IMR-90 (cell line): Measurements from ENCODE around the gene NARF. TPM values are rescaled to one million over a fixed set of nuclear protein-coding genes. Genes with fewer than 3 reads are reported as not detected.

ENCODE experiments used
- ATAC-seq: fragments of 200-7000 bp; cut with Tn5 transposase; 2 replicates; pipeline ENCODE4 v1.9.1; 2020; ENCODE audit warnings: low read depth, mild to moderate bottlenecking, moderate library complexity
- BruUV-seq: library from RNA; stranded (reverse); fragments of 400-500 nt; replicated peaks from 2 replicates; lab custom pipeline; 2021; lab: Mats Ljungman, UMichigan
- CTCF ChIA-PET: fragments of 300-600 bp; formaldehyde crosslinking; extraction: SDS; loops from one replicate; lab custom pipeline; 2021; ENCODE audit warnings: antibody characterized with exemption; lab: Yijun Ruan, JAX
- POLR2A ChIA-PET: fragments of 300-600 bp; sonication (Branson Sonifier 250); formaldehyde crosslinking; loops from one replicate; lab custom pipeline; 2022; ENCODE audit warnings: antibody characterized with exemption; ENCODE audit not compliant: unreplicated experiment; lab: Charles Lee
- DNase-seq: peaks from one replicate; pipeline ENCODE4 v3.0.0; 2013
- H2AFZ ChIP-seq: replicated peaks from 2 replicates; pipeline ENCODE3; 2013; ENCODE audit warnings: low read length, mild to moderate bottlenecking; ENCODE audit not compliant: poor library complexity
- H2AK5ac ChIP-seq: 2 replicates; pipeline ENCODE4 v1.6.1; 2013; ENCODE audit warnings: low read depth, low read length, inconsistent platforms
- H2AK9ac ChIP-seq: replicated peaks from 2 replicates; pipeline ENCODE3; 2013; ENCODE audit warnings: mild to moderate bottlenecking, low read depth, low read length, moderate library complexity; ENCODE audit not compliant: poor library complexity
- H2BK120ac ChIP-seq: 2 replicates; pipeline ENCODE4 v1.6.1; 2013; ENCODE audit warnings: low read depth, low read length, inconsistent platforms
- H2BK15ac ChIP-seq: 3 replicates; pipeline ENCODE4 v1.6.1; 2013; ENCODE audit warnings: low read depth, low read length, inconsistent platforms
- H2BK20ac ChIP-seq: 2 replicates; pipeline ENCODE4 v1.6.1; 2013; ENCODE audit warnings: low read depth, mild to moderate bottlenecking, inconsistent platforms, low read length, moderate library complexity
- H2BK5ac ChIP-seq: 2 replicates; pipeline ENCODE4 v1.6.1; 2013; ENCODE audit warnings: mild to moderate bottlenecking, low read depth, low read length, inconsistent platforms; ENCODE audit not compliant: poor library complexity, severe bottlenecking
- H3K14ac ChIP-seq: replicated peaks from 2 replicates; pipeline ENCODE4 v1.6.1; 2013; ENCODE audit warnings: low read depth, low read length, inconsistent platforms
- H3K18ac ChIP-seq: 2 replicates; pipeline ENCODE4 v1.6.1; 2013; ENCODE audit warnings: low read depth, low read length, control low read depth
- H3K23ac ChIP-seq: 2 replicates; pipeline ENCODE4 v1.6.1; 2013; ENCODE audit warnings: low read depth, low read length, inconsistent platforms
- H3K27ac ChIP-seq: 2 replicates; pipeline ENCODE4 v1.5.1; 2013; ENCODE audit warnings: mild to moderate bottlenecking, control low read depth, low read length; ENCODE audit not compliant: insufficient read depth
- H3K27me3 ChIP-seq: 2 replicates; pipeline ENCODE4 v1.6.1; 2013; ENCODE audit warnings: low read length; ENCODE audit not compliant: control insufficient read depth, insufficient read depth
- H3K36me3 ChIP-seq: 2 replicates; pipeline ENCODE4 v1.6.1; 2013; ENCODE audit warnings: low read length, mixed read lengths; ENCODE audit not compliant: control insufficient read depth, insufficient read depth
- H3K4ac ChIP-seq: 2 replicates; pipeline ENCODE4 v1.6.1; 2013; ENCODE audit warnings: low read depth, low read length, inconsistent platforms
- H3K4me1 ChIP-seq: 2 replicates; pipeline ENCODE4 v1.6.1; 2013; ENCODE audit warnings: low read length, mixed read lengths; ENCODE audit not compliant: control insufficient read depth, insufficient read depth
- H3K4me2 ChIP-seq: 2 replicates; pipeline ENCODE4 v1.6.1; 2013; ENCODE audit warnings: low read depth, mild to moderate bottlenecking, control low read depth, low read length, moderate library complexity
- H3K4me3 ChIP-seq: 2 replicates; pipeline ENCODE4 v1.5.1; 2013; ENCODE audit warnings: low read depth, mild to moderate bottlenecking, control low read depth, low read length, moderate library complexity; ENCODE audit not compliant: insufficient read depth
- H3K56ac ChIP-seq: 2 replicates; pipeline ENCODE4 v1.6.1; 2013; ENCODE audit warnings: low read length, inconsistent platforms; ENCODE audit not compliant: insufficient read depth; ENCODE audit errors: extremely low read depth
- H3K79me1 ChIP-seq, 2 experiments: 2 replicates each; pipeline ENCODE4 v1.6.1; 2013; ENCODE audit warnings: low read length in 2 of 2, inconsistent platforms in 1 of 2, low read depth in 1 of 2
- H3K9ac ChIP-seq: 2 replicates; pipeline ENCODE4 v1.6.1; 2013; ENCODE audit warnings: low read depth, low read length, control low read depth
- H3K9me1 ChIP-seq: 2 replicates; pipeline ENCODE4 v1.6.1; 2013; ENCODE audit warnings: low read length, inconsistent platforms; ENCODE audit not compliant: insufficient read depth
- H3K9me3 ChIP-seq: 2 replicates; pipeline ENCODE4 v1.6.1; 2013; ENCODE audit warnings: low read length; ENCODE audit not compliant: control insufficient read depth, insufficient read depth
- H4K20me1 ChIP-seq: 2 replicates; pipeline ENCODE4 v1.6.1; 2013; ENCODE audit warnings: low read length, inconsistent platforms; ENCODE audit not compliant: insufficient read depth
- H4K5ac ChIP-seq: 2 replicates; pipeline ENCODE4 v1.6.1; 2013; ENCODE audit warnings: mild to moderate bottlenecking, low read depth, low read length, control low read depth
- H4K8ac ChIP-seq, 2 experiments: 2 replicates each; pipeline ENCODE4 v1.6.1; 2013; ENCODE audit warnings: low read depth in 2 of 2, low read length in 2 of 2, control low read depth in 1 of 2, inconsistent platforms in 1 of 2
- H4K91ac ChIP-seq: 2 replicates; pipeline ENCODE4 v1.6.1; 2013; ENCODE audit warnings: low read depth, low read length, inconsistent platforms; ENCODE audit not compliant: insufficient read depth
- BHLHE40 ChIP-seq: fragments of 150-350 bp; IDR thresholded peaks from 2 replicates; pipeline ENCODE4 v1.6.1; 2016; ENCODE audit warnings: mild to moderate bottlenecking, low read depth, low read length
- CHD1 ChIP-seq: IDR thresholded peaks from 2 replicates; pipeline ENCODE4 v1.6.1; 2012; ENCODE audit warnings: low read depth, low read length, improper control_type of control experiment
- FOS ChIP-seq: fragments of 150-350 bp; IDR thresholded peaks from 2 replicates; pipeline ENCODE4 v1.6.1; 2016; ENCODE audit warnings: low read depth, low read length
- MAFK ChIP-seq: IDR thresholded peaks from 2 replicates; pipeline ENCODE4 v1.6.1; 2012; ENCODE audit warnings: low read depth, low read length, improper control_type of control experiment
- MAZ ChIP-seq: IDR thresholded peaks from 2 replicates; pipeline ENCODE4 v1.6.1; 2012; ENCODE audit warnings: low read depth, mild to moderate bottlenecking, low read length, improper control_type of control experiment, moderate library complexity, borderline replicate concordance
- MXI1 ChIP-seq: IDR thresholded peaks from 2 replicates; pipeline ENCODE4 v1.6.1; 2012; ENCODE audit warnings: low read depth, mild to moderate bottlenecking, low read length, moderate library complexity, borderline replicate concordance
- RAD21 ChIP-seq: IDR thresholded peaks from 2 replicates; pipeline ENCODE4 v1.6.1; 2012; ENCODE audit warnings: low read length, improper control_type of control experiment
- RFX5 ChIP-seq: IDR thresholded peaks from 2 replicates; pipeline ENCODE4 v1.8.0; 2012; ENCODE audit warnings: low read depth, mild to moderate bottlenecking, low read length, moderate library complexity
- SMC3 ChIP-seq: fragments of 150-350 bp; IDR thresholded peaks from 2 replicates; pipeline ENCODE4 v1.6.1; 2016; ENCODE audit warnings: low read depth, mild to moderate bottlenecking, antibody characterized with exemption, low read length, moderate library complexity
- USF2 ChIP-seq: fragments of 150-350 bp; IDR thresholded peaks from 2 replicates; pipeline ENCODE4 v1.6.1; 2017; ENCODE audit warnings: mild to moderate bottlenecking, antibody characterized with exemption, low read length, low read depth
- WGBS, 2 experiments: methylation state at CpG; one replicate each; pipeline versions ENCODE4 v1.1.5 to v1.1.7; 2013; ENCODE audit warnings: missing lambda C conversion rate in 2 of 2; ENCODE audit not compliant: insufficient read length in 1 of 2; ENCODE audit errors: extremely low coverage in 2 of 2; 5-methylcytosine and 5-hydroxymethylcytosine counted together
- dilution Hi-C: fragments of 300-500 bp; cut with HindIII; formaldehyde crosslinking; loops from one replicate; pipeline ENCODE4 v1.14.3; 2018; ENCODE audit warnings: low sequenced_read_pairs; ENCODE audit not compliant: unreplicated experiment
- in situ Hi-C: fragments of 300-500 bp; cut with MboI; formaldehyde crosslinking; loops from 3 replicates; pipeline ENCODE4 v1.14.3; 2019; ENCODE audit warnings: low sequenced_read_pairs, inconsistent platforms, mixed read lengths
- intact Hi-C: fragments of 100-400 bp; cut with micrococcal nuclease; formaldehyde crosslinking; loops from 2 replicates; pipeline ENCODE4 v1.10.0; 2022
- polyA plus RNA-seq, 3 experiments: library from polyadenylated mRNA; depleted of rRNA; stranded (reverse); fragments of >200 nt; gene quantifications; 2 replicates each; pipeline ENCODE4 v1.2.3, GENCODE V29; 2012; ENCODE audit warnings: low replicate concordance in 1 of 3
- total RNA-seq: library from RNA; depleted of rRNA; stranded (reverse); fragments of >200 nt; gene quantifications from 2 replicates; pipeline ENCODE4 v1.2.3, GENCODE V29; 2012
- TF ChIP-seq, protein P1 (sequence below): fragments of 150-350 bp; IDR thresholded peaks from 2 replicates; pipeline ENCODE4 v1.6.1; 2016; ENCODE audit warnings: low read depth, mild to moderate bottlenecking, low read length, moderate library complexity, borderline replicate concordance

Gene NARF
- total and polyA plus RNA-seq, 2 of the 4 experiments (the other 2 are of a cell fraction) = 83.7 to 94.8 TPM

- H2AK5ac ChIP-seq = no peak overlapping the region
- H2BK5ac ChIP-seq = no peak overlapping the region
- H3K9me1 ChIP-seq = no peaks in the 10 kb centered on the region; the same call in 1 of the 2 replicates
- dilution Hi-C loops (no loop called here), intact Hi-C loops (no loop called here), in situ Hi-C loops (no loop called here)
- POLR2A ChIA-PET = no interaction called here
- H3K4ac ChIP-seq = no peak overlapping the region
- no peak overlapping the region for H3K14ac ChIP-seq
- no peak overlapping the region for H3K4me2 ChIP-seq
- no peak overlapping the region for H3K23ac ChIP-seq
- TF ChIP-seq MAZ (no peak), SMC3 (no peak), CHD1 (no peak), MXI1 (no peak), RFX5 (no peak), FOS (no peak), RAD21 (no peak), USF2 (no peak), MAFK (no peak), BHLHE40 (no peak)
- TF ChIP-seq, protein P1, sequence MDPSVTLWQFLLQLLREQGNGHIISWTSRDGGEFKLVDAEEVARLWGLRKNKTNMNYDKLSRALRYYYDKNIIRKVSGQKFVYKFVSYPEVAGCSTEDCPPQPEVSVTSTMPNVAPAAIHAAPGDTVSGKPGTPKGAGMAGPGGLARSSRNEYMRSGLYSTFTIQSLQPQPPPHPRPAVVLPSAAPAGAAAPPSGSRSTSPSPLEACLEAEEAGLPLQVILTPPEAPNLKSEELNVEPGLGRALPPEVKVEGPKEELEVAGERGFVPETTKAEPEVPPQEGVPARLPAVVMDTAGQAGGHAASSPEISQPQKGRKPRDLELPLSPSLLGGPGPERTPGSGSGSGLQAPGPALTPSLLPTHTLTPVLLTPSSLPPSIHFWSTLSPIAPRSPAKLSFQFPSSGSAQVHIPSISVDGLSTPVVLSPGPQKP = no peak
- H3K4me1 ChIP-seq = peaks cover 3% of the 10 kb centered on the region
- H3K36me3 ChIP-seq = peaks cover 31% of the 10 kb centered on the region
- H2BK120ac ChIP-seq = no peak overlapping the region
- ATAC-seq (no peak), DNase-seq (no peak)
- H3K9me3 ChIP-seq = no peaks in the 10 kb centered on the region
- H4K8ac ChIP-seq = no peak overlapping the region
- no peak overlapping the region for H3K9ac ChIP-seq
- no peak overlapping the region for H2AFZ ChIP-seq
- H4K91ac ChIP-seq = no peak overlapping the region
- no peaks in the 10 kb centered on the region for H3K27me3 ChIP-seq
- no peak overlapping the region for H2AK9ac ChIP-seq
- no peak overlapping the region for H4K5ac ChIP-seq
- H3K79me1 ChIP-seq = no peaks in the 10 kb centered on the region
- H3K27ac ChIP-seq = no peak overlapping the region
- 88% methylated on average over 12 of the region's 34 CpGs; no CpG with 5 or more reads in 1 of the 2 experiments for WGBS, 2 experiments
- BruUV-seq = no TSS peak
- H3K56ac ChIP-seq = no peak overlapping the region
- no peak overlapping the region for H3K4me3 ChIP-seq
- H3K18ac ChIP-seq = no peak overlapping the region
- no peak overlapping the region for H2BK15ac ChIP-seq
- H4K20me1 ChIP-seq = peaks cover 13% of the 10 kb centered on the region; the same call in 1 of the 2 replicates
- H2BK20ac ChIP-seq = no peak overlapping the region
- CTCF ChIA-PET = no interaction called here
Observed at GRCh38 chr17:82439829-82440365, 18.6 kb upstream of the NARF start.
